Middle frontal gyrus (tissue), 1 donor: ENCODE results near the gene VPS26B.
"Not testable (repeated sequence)": the region's sequence is repeated elsewhere in the genome, so short reads cannot be mapped to it uniquely, and the experiment has no call there.

Source experiments
- DNase-seq: peaks from one replicate; pipeline ENCODE4 v3.0.0-alpha.2; 2015; ENCODE audit warnings: low spot score; ENCODE audit errors: extremely low spot score

The VPS26B gene

DNA sequence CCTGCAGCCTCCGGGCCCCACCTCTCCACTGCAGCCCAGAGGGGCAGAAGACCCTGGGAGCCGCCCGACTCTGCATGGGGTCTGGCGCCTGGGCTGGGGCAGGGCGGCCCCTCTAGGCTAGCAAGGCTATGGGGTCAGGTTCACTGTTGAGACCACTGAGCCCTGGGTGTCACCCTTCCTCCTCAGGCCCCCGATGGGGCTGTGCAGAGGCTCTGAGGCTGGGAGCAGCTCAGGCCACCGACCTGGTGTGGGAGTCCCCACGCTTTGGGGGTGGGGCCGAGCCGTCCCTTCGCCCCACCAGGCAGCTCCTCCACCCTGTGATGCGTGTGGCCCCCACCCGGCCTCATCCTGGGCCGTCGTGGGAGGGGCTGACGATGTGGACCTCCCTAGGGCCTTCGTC lies 57.2 kb downstream of the VPS26B start:
- DNase-seq = not testable (repeated sequence)

GRCh38 chr11:134282121-134283045 lies 57.9 kb downstream of the VPS26B start:
- DNase-seq = no peak

- no peak for DNase-seq
Observed at GRCh38 chr11:134283461-134284230, 59.2 kb downstream of the VPS26B start.

DNA sequence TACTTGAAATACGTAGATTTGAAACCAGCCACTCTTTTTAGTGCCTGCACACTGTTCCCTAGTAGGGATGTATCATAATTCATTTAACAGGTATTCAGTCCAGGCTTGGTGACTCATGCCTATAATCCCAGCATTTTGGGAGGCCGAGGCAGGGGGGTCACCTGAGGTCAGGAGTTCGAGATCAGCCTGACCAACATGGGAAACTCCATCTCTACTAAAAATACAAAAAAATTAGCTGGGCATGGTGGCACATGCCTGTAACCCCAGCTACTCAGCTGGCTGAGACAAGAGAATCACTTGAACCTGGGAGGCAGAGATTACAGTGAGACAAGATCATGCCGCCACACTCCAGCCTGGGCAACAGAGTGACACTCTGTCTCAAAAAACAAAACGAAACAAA lies 59.9 kb downstream of the VPS26B start:
- not testable (repeated sequence) for DNase-seq

GRCh38 chr11:134287561-134287960 lies 63.1 kb downstream of the VPS26B start:
- no peak for DNase-seq

GRCh38 chr11:134288486-134288885 lies 64.0 kb downstream of the VPS26B start:
- DNase-seq = no peak

- no peak for DNase-seq
Observed at GRCh38 chr11:134289167-134289566, 64.7 kb downstream of the VPS26B start.

- DNase-seq = no peak
Observed at GRCh38 chr11:134289789-134290188, 65.3 kb downstream of the VPS26B start.

DNA sequence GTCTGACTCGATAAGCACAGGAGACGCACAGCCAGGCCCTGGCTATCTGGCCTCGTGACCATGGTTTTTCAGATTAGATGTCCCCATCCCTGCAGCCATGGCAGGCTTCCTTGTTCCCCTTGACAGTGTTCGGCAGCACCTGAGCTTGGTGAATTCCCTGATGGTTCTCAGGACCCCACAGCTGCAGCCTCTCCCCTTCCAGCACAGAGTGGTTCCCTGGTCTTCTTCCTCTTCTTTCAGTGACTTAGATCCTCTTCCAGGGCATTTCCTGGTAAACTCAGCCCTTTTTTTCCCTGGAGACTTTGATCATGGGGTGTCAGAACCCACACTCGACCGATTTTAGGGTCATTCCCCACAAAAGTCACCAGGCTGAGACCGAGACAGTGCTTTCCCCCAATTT lies 66.2 kb downstream of the VPS26B start:
- no peak for DNase-seq

- no peak for DNase-seq
Observed at GRCh38 chr11:134291196-134291595, 66.7 kb downstream of the VPS26B start.

DNA sequence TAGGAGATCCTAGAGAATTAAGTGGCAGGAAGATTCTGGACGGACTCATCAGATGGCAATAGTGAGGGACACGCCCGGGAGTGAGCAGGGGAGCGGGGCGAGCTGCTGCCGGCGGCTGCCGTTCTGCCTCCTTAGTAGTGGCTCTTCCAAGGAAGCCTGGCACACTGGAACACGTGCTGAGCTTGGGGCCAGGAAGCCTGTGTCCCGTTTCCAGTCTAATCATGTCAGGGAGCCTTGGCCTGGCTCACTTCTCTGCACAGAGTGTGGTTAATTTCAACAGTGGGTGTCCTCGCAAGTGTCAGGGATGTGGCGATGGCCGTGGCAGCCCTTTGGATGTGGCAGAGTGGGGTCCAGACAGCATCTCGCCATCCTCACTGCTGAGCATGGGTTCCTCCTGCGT lies 68.2 kb downstream of the VPS26B start:
- DNase-seq = no peak

- no peak for DNase-seq
Observed at GRCh38 chr11:134293119-134294113, 68.9 kb downstream of the VPS26B start.

- no peak for DNase-seq
Observed at GRCh38 chr11:134294664-134295063, 70.2 kb downstream of the VPS26B start.
